ENCODE measurements around the gene LRRTM4. TPM values are rescaled to one million over a fixed set of nuclear protein-coding genes. Genes with fewer than 3 reads are reported as not detected.
A peak's percentile ranks its signal among the peaks of the same experiment; 100 is the strongest.

LRRTM4 gene
- total RNA-seq, 1 experiment from 2014 or later: 9.4 TPM

DNA sequence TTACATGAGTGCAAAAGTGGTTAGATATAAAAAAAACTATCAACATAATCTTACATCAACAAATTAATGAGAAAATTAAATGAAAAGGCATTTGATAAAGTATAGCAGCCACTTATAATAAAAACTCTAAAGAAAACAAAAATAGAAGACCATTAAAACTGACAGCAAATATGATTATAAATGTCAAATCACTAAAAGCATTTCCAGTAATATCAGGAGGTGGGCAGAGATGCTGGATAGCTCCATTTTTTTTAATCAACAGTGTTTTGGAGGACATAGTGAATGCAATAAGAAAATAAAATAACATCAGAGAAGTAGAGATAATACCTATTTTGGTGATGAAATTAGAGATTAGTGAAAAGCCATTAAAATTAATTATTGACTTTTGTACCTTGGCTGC is 173.4 kb downstream of the LRRTM4 start:
- DNase-seq (ENCODE audit: low spot score): no peak
- peaks cover 12% of the 10 kb centered on the region for H3K9me3 Mint-ChIP-seq
- H3K4me3 Mint-ChIP-seq: no peak overlapping the region
- no peak for ATAC-seq
- no peaks in the 10 kb centered on the region for H3K27me3 Mint-ChIP-seq (ENCODE audit: low read depth)
- H3K36me3 Mint-ChIP-seq: peaks cover 6% of the 10 kb centered on the region; the same call in 1 of the 2 replicates
- H3K27ac Mint-ChIP-seq: no peak overlapping the region
- ChIA-PET CTCF (no interaction called here), POLR2A (no interaction called here)
- no peak for TF ChIP-seq ERG (CRISPR knock-in tag; IDR thresholded peaks at IDR 0.05)
- H3K4me1 Mint-ChIP-seq: no peaks in the 10 kb centered on the region

DNA sequence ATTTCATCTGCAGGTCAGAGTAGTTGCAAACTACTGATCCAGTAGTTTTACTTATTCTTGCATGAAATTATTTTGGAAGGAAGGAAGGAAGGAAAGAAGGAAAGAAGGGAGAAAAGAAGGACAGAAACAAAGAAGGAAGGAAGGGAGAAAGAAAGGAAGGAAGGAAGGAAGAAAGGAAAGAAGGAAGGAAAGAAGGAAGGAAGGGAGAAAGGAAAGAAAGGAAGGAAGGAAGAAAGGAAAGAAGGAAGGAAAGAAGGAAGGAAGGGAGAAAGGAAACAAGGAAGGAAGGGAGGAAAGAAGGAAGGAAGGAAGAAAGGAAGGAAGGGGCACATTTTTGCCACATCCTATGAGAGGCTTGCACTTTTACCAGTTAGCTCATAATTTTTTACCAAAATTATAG is 186.2 kb downstream of the LRRTM4 start:
- Mint-ChIP-seq H3K4me1 (no peaks in the 10 kb centered on the region; the same call in 1 of the 2 replicates), H3K36me3 (peaks cover 28% of the 10 kb centered on the region), H3K9me3 (peaks cover 42% of the 10 kb centered on the region), H3K27ac (no peak overlapping the region), H3K27me3 (ENCODE audit: low read depth) (no peaks in the 10 kb centered on the region), H3K4me3 (no peak overlapping the region)
- TF ChIP-seq JAZF1 (CRISPR knock-in tag; IDR thresholded peaks at IDR 0.05): no peak
- TF ChIP-seq, protein P1, sequence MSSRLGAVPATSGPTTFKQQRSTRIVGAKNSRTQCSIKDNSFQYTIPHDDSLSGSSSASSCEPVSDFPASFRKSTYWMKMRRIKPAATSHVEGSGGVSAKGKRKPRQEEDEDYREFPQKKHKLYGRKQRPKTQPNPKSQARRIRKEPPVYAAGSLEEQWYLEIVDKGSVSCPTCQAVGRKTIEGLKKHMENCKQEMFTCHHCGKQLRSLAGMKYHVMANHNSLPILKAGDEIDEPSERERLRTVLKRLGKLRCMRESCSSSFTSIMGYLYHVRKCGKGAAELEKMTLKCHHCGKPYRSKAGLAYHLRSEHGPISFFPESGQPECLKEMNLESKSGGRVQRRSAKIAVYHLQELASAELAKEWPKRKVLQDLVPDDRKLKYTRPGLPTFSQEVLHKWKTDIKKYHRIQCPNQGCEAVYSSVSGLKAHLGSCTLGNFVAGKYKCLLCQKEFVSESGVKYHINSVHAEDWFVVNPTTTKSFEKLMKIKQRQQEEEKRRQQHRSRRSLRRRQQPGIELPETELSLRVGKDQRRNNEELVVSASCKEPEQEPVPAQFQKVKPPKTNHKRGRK (CRISPR knock-in tag; IDR thresholded peaks at IDR 0.05; ENCODE audit: borderline replicate concordance): 0 out of 2 replicates have a peak, but pooled peaks have one; percentile 28
- CTCF ChIA-PET: no interaction called here
- POLR2A ChIA-PET: no interaction called here
- no peak for DNase-seq (ENCODE audit: low spot score)
- ATAC-seq: no peak

- ChIA-PET POLR2A (interaction anchor here (0.6 kb wide), 1 partner anchor 158 kb away, joined by 4 read pairs; no protein-coding TSS in a partner anchor), CTCF (interaction anchor here (0.5 kb wide), 1 partner anchor 21 kb away, joined by 4 read pairs; no protein-coding TSS in a partner anchor)
- ATAC-seq (no peak), DNase-seq (ENCODE audit: low spot score) (no peak)
- TF ChIP-seq NFATC4 (CRISPR knock-in tag; IDR thresholded peaks at IDR 0.05) (no peak), NR3C1 (CRISPR knock-in tag; conservative IDR thresholded peaks at IDR 0.05; ENCODE audit: low read depth) (no peak), NFYB (CRISPR knock-in tag; conservative IDR thresholded peaks at IDR 0.05; ENCODE audit: low read depth) (no peak), CREM (CRISPR knock-in tag; IDR thresholded peaks at IDR 0.05) (no peak)
- TF ChIP-seq, protein P2, sequence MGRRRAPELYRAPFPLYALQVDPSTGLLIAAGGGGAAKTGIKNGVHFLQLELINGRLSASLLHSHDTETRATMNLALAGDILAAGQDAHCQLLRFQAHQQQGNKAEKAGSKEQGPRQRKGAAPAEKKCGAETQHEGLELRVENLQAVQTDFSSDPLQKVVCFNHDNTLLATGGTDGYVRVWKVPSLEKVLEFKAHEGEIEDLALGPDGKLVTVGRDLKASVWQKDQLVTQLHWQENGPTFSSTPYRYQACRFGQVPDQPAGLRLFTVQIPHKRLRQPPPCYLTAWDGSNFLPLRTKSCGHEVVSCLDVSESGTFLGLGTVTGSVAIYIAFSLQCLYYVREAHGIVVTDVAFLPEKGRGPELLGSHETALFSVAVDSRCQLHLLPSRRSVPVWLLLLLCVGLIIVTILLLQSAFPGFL (CRISPR knock-in tag; IDR thresholded peaks at IDR 0.05; ENCODE audit: borderline replicate concordance): no peak
- TF ChIP-seq, protein P3, sequence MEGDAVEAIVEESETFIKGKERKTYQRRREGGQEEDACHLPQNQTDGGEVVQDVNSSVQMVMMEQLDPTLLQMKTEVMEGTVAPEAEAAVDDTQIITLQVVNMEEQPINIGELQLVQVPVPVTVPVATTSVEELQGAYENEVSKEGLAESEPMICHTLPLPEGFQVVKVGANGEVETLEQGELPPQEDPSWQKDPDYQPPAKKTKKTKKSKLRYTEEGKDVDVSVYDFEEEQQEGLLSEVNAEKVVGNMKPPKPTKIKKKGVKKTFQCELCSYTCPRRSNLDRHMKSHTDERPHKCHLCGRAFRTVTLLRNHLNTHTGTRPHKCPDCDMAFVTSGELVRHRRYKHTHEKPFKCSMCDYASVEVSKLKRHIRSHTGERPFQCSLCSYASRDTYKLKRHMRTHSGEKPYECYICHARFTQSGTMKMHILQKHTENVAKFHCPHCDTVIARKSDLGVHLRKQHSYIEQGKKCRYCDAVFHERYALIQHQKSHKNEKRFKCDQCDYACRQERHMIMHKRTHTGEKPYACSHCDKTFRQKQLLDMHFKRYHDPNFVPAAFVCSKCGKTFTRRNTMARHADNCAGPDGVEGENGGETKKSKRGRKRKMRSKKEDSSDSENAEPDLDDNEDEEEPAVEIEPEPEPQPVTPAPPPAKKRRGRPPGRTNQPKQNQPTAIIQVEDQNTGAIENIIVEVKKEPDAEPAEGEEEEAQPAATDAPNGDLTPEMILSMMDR (IDR thresholded peaks at IDR 0.05): no peak
- TF ChIP-seq, protein P4, sequence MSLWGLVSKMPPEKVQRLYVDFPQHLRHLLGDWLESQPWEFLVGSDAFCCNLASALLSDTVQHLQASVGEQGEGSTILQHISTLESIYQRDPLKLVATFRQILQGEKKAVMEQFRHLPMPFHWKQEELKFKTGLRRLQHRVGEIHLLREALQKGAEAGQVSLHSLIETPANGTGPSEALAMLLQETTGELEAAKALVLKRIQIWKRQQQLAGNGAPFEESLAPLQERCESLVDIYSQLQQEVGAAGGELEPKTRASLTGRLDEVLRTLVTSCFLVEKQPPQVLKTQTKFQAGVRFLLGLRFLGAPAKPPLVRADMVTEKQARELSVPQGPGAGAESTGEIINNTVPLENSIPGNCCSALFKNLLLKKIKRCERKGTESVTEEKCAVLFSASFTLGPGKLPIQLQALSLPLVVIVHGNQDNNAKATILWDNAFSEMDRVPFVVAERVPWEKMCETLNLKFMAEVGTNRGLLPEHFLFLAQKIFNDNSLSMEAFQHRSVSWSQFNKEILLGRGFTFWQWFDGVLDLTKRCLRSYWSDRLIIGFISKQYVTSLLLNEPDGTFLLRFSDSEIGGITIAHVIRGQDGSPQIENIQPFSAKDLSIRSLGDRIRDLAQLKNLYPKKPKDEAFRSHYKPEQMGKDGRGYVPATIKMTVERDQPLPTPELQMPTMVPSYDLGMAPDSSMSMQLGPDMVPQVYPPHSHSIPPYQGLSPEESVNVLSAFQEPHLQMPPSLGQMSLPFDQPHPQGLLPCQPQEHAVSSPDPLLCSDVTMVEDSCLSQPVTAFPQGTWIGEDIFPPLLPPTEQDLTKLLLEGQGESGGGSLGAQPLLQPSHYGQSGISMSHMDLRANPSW (CRISPR knock-in tag; conservative IDR thresholded peaks at IDR 0.05; ENCODE audit: low read depth): no peak
- peaks cover 31% of the 10 kb centered on the region for H3K4me1 Mint-ChIP-seq
- H3K4me3 Mint-ChIP-seq: no peak overlapping the region
- peaks cover 8% of the 10 kb centered on the region for H3K36me3 Mint-ChIP-seq
- H3K9me3 Mint-ChIP-seq: peaks cover 9% of the 10 kb centered on the region
- peak overlapping the region; percentile 30; the same call in 1 of the 2 replicates for H3K27ac Mint-ChIP-seq
- no peaks in the 10 kb centered on the region for H3K27me3 Mint-ChIP-seq (ENCODE audit: low read depth)
Measured at GRCh38 chr2:77328134-77328931, 193.8 kb downstream of the LRRTM4 start.

All from WTC11 (cell line).